GM21825 (cell line): Measurements from ENCODE around the gene TSPAN11.

Experiments
- ATAC-seq: cut with Tn5 transposase; IDR thresholded peaks from one replicate; pipeline ENCODE4 v1.9.1; 2021; ENCODE audit warnings: mild to moderate bottlenecking, moderate library complexity; ENCODE audit not compliant: unreplicated experiment

The TSPAN11 gene

DNA sequence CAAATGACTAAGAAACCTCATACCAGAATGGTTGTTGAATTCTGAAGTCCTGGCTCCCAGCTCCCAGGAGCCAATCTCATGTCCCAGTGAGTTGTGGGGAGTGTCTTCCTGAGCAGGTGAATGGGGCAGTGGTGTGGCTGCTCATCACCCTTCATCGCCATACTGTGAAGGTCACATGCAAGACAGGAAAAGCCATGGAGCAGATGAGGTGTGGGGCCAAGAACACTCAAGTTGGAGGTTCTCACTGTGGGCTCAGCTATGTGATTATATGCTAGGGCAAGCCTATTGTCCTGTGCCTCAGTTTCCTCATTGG, 16.6 kb upstream of the TSPAN11 start:
- no peak for ATAC-seq

DNA sequence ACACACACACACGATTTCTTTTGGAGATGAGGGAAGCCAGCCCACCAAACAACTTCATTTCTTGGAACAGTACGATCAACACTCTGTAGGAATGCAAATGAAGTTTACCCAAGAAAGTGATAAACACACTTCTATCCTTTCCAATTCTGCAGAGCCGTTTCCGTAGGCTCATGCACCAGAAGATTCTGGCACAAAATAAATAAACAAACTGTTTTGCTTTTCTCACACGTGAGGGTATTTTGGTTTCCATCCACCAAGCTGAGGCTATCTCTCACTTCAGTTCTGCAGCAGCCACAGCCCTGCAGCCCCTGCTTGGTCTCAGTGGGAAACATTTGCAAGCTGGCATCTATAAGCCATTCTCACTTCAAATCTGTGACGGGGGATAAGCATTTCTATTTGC, 15.3 kb upstream of the TSPAN11 start:
- no peak for ATAC-seq

DNA sequence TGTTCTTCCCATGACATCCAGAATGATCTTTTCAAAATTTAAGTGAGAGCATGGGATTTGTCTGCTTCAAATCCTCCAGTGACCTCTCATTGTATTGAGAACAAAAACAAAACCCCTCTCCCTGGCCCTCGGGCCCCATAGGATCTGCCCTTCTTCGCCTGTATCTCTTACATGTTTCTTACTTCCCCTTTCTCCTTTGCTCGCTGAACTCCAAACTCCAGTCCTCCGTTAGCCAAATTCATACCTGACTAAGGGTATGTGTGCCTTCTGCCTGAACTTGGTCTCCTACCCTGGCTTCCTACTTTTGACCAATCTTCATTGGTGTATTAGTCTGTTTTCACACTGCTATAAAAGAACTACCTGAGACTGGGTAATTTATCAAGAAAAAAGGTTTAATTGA, 13.2 kb upstream of the TSPAN11 start:
- no peak for ATAC-seq

DNA sequence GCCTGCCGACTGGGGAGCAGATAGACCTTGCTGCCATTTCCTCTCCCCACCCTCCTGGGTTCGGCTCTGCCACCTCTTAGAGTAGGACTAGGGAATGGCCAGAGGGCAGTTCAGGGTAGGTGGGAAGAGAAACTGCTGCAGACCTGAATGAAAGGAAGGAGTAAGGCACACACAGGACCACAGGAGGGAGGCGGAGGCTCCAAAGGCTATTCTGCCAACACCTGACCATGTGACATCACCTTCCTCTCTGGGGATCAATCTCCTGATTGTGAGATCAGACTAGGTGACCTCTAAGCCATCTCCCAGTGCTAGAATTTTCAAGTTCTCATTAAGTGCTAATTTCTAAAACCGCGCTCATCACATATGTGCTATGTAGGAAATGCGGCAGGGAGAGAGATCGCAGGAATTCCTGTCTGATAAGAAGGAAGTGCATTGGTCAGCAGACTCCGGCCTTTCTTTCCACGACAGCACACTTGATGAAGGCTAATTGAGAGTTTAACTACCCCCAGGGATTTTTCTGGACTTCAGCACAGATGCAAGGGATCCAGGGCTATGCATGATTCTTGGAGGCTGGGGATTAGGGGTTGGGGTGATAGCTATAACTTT, 11.5 kb upstream of the TSPAN11 start:
- ATAC-seq: no peak

DNA sequence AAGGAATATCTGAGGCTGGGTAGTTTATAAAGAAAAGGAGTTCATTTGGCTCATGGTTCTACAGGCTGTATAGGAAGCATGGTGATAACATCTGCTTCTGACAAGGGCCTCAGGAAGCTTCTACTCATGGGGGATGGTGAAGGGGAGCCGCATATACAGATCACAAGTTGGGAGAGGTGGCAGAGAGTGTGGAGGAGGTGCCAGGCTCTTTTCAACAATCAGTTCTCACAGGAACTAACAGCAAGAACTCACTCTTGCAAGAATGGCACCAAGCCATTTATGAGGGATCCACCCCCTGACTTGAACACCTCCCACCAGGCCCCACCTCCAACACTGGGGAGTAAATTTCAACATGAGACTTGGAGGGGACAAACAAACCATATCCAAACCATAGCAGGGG, 3.5 kb upstream of the TSPAN11 start:
- no peak for ATAC-seq

DNA sequence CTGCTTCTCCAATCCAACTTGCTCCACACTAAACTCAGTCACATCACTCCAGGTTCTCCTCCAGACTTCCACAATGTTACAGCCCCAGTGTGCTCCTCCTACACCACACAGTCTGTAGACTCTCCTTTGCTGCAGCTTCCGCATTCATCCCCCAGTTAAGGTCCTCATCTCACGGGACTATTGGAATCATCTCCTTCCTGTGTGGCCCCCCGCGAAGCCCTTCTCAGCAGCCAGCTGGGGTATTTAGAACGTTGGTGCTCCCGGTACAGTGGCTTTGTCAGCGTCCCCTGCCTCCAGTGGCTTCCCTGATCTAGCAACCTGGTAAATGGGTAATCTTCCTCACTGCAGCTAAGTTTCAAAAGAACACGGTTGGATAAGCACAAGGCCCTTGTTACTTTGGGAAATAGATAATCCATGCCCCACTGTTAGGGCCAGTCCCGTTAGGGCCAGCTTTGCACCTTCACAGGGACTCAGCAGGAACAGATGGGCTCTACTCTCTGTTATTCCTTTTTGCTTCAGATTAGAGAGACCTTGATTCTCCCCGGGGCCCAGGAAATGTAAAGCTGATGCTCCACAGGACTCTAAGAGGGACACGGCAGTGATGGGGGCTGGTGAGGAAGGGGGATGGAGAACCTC, 823 bp upstream of the TSPAN11 start:
- no peak for ATAC-seq

DNA sequence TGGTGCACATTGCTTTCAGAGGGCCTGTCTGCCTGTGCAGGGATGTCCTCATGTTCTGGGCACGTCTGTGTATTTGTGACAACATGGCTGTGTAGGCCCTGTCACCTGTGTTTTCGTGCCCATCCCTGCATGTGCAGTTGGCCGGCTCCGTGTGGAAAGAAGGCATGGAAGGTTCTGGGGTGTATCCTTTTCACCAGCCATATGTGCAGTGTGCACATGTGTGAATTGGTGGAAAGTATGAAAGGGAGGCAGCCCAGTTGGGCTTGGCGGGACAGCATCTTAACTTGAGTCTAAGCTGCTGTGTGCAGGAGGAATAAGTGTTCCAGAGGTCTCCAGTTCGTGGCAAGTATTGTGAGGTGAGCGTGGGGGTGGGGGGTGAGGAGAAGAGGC, 669 bp downstream of the TSPAN11 start:
- ATAC-seq: no peak

DNA sequence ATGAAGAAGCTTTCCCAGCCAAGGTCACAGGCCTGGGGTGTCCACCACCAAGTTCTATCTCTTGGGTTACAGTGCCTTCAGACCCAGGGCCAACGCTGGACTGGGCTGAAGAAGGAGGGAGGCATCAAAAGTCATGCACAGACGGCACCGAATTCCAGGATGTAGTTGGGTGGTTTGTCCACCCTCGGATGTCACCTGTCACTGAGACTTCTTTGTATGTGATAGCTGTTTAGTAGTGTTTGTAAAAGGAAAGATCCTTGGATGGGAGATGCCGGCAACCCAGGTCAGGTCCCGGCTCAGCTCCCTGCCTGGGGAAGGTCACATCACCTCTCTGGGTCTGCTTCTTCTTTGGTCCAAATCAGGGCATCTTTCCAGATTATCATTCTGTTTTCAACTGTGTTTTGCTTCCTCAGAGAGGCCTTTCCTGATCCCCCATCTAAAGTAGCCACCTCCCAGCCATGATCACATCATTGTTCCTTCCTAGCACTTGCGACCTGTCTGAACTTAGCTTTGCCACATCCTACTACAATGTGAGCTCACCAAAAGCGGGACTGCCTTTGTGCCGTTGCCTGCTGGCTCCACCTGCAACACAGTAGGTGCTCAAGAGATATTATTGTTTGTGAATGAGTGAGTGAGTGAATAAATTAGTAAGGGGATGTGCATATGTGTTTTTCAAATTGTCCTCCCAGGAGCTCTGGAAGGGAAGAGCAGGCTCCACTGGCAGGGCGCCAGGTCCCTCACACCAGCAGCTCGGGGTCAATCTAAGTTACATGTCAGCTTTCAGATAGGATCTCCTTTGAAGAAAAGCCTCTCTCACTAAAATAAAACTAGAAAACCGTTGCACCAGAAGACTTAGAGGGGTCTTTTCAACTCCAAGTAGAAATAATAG, 2.1 kb downstream of the TSPAN11 start:
- ATAC-seq: no peak

DNA sequence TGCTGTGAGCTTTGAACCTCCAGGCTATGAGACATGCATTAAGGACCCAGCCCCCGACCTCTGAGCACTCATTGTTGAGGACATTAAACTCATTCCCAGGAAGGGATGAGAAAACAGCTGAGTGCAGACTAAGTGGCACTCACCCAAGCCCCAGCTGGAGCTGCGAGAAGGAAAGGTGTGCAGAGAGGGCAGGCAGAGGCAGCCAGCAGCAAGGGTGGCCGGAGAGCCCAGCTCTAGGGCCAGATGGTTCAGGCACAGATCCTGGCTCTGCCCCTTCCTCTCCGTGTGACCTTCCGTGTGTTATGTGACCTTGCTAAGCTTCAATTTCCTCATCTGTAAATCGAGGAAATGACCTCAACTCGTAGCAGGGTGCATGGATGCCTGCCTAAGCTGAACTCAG, 3.7 kb downstream of the TSPAN11 start:
- no peak for ATAC-seq

DNA sequence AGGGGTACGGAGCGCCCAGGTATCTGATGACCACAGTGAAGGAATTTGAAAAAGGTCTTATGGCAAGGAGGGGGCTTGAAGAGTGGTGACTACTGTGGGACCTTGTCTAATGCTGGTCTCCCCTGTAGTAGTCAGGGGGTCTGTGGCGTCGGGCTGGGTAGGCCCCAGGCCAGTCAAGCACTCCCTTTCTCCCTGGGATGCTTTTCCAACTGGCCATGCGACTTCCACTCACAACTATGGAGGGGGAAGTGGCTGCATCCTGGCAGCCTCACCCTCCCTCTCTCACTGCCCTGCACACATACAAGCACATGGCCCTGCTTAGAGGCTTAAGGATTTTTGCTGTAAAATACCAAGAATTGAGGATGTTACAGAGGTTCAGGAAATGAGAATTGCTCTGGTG, 4.1 kb downstream of the TSPAN11 start:
- ATAC-seq: no peak

DNA sequence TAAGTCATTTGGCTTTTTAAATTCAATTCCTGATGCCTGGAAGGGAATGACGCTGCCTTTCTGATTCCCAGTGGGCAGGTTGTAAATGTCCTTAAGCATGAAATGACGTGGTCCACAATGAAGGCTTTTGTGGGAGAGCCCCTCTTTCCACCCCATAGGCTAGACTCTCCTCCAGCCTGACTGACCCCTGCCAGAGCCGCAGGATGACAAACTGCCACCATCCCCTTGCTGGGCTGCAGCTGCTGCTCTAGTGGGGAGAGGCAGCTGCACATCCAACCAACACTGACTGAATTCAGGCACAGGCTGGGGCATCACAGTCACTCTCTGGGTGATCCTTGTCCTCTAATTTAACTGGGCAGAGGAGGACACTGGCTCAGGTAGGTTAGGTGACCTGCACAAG, 6.3 kb downstream of the TSPAN11 start:
- no peak for ATAC-seq

DNA sequence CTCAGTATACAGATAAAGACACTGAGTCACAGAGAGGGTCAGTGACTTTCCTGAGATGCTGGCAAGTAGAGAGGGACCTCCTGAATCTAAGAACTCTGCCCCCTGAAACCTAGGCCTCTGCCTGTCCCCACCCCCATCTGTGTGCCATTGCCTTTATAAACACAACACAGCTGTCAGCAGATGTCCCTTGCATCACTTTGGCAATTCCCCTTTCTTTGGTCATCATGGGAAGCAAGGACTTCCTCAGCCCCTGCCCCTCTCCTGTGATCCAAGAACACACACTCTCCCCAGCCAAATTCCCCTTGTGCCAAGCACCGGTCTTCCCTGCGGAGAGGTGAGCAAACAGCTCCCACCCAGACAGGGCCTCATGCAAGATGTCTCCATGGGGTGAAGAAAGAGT, 8.3 kb downstream of the TSPAN11 start:
- no peak for ATAC-seq

DNA sequence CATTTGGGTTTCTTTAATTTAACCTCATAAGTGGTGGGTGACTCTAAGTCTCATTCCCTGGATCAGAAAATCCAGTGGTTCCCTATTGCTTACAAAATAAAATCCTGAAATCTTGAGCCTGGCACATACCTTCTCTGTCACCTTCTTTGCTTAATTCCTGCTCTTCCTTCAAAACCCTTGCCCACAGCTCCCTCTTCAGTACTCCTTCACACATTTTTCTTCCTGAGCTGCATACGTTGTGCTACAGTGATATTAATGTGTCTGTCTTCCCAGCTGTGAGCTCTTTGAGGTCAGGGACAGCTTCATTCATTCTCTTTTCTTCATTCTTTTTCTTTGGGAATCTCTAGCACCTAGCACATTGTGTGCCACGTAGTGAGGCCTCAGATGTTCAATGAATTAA, 9.5 kb downstream of the TSPAN11 start:
- ATAC-seq: no peak

DNA sequence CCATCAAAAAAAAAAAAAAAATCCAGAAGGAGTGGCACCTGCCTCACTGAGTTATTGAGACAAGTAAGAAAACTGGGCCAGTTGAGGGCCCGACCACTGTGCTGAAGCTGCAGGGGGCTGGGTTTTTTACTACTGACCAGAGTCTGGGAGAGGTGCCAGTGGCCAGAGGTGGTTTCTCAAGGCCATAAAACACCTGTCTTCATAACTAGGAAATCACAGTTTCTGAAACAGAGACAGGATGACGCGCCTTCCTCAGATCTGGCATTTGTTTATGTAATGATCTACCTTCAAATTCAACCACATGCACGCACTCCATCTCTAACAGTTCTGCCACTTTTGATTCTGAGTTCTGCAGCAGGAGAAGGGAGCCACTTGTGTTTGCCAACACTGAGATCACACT, 12.7 kb downstream of the TSPAN11 start:
- no peak for ATAC-seq

DNA sequence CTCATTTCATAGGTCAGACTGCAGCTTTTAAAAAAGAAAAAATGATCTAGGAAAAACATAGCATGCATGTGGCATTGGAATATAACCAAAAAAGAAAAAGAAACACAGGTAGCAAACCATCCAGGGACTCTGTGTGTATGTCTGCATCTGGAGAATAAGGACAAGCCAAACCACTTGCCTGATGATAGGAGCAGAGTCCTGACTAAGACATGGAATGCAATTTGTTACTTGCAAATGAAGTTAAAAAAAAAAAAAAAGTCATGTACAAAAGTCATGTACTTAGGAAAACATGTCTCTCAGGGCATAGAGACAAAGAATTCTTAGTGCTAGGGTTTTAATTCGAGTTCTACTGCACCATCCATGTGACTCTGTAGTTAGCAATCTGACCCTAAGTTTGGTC, 15.9 kb downstream of the TSPAN11 start:
- ATAC-seq: no peak

DNA sequence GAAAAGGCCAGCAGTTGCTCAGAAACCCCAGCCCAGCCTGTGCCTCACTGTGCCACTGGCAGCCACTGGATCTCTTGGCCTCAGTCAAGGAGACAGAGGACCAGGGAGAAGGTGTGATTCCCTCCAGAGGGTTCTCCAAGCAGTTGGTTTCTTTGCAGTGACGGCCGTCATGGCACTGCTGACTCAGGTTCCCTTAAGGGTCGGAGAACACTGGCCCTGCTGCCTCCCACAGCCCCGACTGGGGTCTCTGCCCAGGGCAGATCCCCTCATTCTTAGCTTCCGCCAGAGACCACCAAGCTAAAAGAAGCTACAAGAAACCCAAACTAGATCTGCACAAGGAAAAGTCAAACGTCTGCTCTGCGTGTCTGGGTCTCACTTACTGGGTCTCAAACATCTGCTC, 16.4 kb downstream of the TSPAN11 start:
- no peak for ATAC-seq

DNA sequence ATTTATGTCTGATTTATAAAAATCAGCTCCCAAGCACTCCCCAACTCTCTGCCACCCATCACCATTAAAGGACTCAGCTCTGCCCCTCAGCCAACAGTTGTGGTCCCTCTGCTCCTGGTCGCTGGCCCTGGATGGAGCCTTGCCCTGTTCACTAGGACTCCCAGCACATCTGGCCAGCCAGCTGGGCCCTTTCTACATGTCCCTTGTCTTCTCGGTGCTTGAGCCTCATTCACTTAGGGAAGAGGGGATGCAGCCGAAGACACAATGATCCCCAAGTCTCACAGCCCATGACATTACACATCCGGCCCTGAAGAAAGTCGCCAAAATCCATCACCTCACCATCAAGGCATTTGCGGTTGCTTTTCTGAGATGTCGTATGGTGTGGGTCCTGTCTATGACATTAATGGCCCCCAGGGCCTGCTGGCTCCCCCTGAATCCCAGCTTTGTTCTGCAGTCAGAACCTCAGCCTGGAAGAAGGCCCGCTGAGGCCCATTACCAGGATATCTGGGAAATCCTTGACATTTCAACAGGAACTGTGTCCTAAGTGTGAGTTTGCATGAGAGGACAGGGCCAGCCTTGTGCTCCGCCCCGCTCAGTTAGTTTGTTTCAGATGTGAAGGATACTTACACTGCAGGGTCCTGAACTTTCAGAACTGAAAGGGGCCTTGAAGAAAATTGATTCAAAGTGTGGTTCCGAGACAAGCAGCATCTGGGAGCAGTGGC, 19.1 kb downstream of the TSPAN11 start:
- no peak for ATAC-seq

DNA sequence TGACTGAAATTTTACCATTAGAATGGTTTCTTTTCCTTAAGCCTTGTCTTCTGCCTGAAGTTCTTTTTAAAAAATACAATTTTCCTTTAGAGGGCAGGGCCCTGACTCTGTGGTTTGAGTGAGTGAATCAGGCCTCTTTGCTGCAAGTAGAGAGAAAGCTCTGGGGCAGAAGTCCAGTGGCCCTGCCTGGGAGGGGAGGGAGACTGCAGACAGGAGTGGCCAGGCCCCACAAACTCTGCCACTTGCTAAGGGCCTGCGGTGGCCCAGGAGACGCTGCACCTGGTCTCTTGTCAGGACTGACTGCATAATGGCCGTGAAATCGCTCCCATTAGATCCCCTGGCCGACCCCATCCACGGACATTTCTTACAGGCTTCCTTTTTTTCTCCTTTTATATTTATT, 25.5 kb downstream of the TSPAN11 start:
- no peak for ATAC-seq

DNA sequence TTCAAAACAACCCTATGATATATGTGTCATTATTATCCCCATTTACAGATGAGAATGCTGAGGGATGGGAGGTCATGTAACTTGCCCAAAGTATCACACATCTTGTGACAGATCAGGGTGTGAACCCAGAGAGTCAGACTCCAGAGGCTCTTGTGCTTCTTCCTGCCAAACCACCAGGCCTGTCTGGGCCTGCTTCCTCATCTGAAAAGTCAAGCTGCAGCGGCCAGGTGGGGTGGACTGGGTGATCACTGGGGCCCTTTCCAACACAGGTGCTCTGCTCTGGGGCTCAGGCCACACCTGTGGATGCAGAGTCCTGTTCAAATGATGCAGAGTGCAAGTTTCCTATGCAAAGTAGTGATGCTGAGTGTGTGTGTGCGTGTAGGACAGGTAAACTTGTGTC, 26.7 kb downstream of the TSPAN11 start:
- ATAC-seq: no peak

DNA sequence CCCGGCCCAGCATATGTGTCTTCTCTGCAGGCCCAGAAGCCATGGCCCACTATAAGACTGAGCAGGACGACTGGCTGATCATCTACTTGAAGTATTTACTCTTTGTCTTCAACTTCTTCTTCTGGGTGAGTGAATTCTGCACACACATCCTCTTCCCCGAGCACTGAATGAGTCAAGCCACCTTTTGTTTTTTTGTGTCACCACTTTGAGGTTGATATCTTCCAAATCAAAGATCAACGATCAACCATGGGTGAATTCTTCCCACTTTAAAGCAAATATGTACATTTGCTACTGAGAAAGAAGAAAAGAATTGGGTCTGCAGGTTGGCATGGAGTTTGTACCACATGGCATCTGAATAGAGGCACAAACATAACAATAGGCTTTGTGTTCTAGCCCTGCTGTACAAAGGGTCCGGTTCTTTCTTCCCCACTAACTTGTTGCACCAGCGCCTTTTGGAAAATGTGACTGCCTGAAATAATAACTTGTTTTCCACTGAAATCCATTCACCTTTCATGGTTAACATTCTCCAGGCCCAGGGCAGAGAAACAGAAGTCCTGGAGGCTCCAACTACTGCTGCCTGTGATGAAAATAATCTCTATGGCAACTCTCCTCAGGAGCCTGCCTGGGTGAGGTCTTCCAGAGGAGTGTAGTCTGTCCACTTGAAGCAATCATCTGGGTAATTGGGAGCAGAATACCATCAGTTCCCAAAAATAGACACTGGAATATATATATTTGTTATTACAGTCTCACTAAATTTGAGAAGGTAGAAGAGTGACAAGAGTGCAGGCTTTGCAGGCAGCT, 27.6 kb downstream of the TSPAN11 start:
- ATAC-seq: no peak

DNA sequence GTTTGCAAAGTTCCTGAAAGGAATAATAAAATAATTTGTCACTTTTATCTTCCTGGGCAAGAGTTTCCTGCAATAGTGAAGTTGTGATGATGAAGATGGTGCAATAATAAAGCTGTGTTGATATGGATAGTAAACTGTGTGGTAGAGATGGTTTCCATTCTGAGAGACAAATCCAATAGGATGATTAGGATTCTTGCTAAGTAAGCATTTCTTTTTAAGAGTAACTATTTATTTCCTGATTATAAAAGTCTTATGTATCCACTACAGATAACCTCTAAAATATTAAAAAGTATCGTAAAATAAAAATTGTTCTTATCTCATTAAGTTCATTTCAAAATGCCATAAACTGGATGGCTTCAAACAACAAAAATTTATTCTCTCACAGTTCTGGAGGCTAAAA, 28.7 kb downstream of the TSPAN11 start:
- ATAC-seq: no peak
